SK-N-DZ (cell line): ENCODE measurements around the gene MOGAT3.
A peak's percentile ranks its signal among the peaks of the same experiment; 100 is the strongest.

ENCODE experiments used
- DNase-seq: peaks from one replicate; pipeline ENCODE4 v3.0.0-alpha.2; 2015; ENCODE audit warnings: low spot score
- small RNA-seq, 2 experiments: library from RNA; depleted of rRNA; stranded (forward); fragments of <200 nt; gene quantifications; one replicate each; pipeline ENCODE3, GENCODE V24; 2014

MOGAT3 gene

GRCh38 chr7:101162551-101163278 lies 38.1 kb downstream of the MOGAT3 start:
- DNase-seq: peak; percentile 76

GRCh38 chr7:101161692-101162471 lies 39.0 kb downstream of the MOGAT3 start:
- DNase-seq: no peak

- DNase-seq: no peak
These were observed 39.9 kb downstream of the MOGAT3 start for GRCh38 chr7:101160910-101161309.

- DNase-seq: no peak
These were observed 40.9 kb downstream of the MOGAT3 start for GRCh38 chr7:101159696-101160674.

- no peak for DNase-seq
These were observed 43.8 kb downstream of the MOGAT3 start for GRCh38 chr7:101156866-101157589.

- no peak for DNase-seq
These were observed 44.6 kb downstream of the MOGAT3 start for GRCh38 chr7:101156277-101156676.

GRCh38 chr7:101155303-101155702 lies 45.5 kb downstream of the MOGAT3 start:
- DNase-seq: no peak

GRCh38 chr7:101154693-101155102 lies 46.1 kb downstream of the MOGAT3 start:
- DNase-seq: no peak

GRCh38 chr7:101153969-101154692 lies 46.7 kb downstream of the MOGAT3 start, which contains the start of gene AP1S1:
AP1S1 (plus strand) TSS chr7:101154476; CDS start chr7:101154515, 39 bp downstream.
- peak; percentile 99 for DNase-seq

GRCh38 chr7:101151908-101152651 lies 48.8 kb downstream of the MOGAT3 start:
- no peak for DNase-seq

Small RNAs within 50 kb of the gene (small RNA-seq; reads per million reads assigned to genes)
- 0 reads per million in 2 experiments for gene MIR4653
